ENCODE measurements around the gene ADCY7.

GRCh38 chr16:50246299-50247122, 19.8 kb upstream of the ADCY7 start:
- TF ChIP-seq POLR2A (IDR thresholded peaks at IDR 0.05; ENCODE audit: low read depth, low read length) (no peak), POLR2AphosphoS5 (IDR thresholded peaks at IDR 0.05; ENCODE audit: low read depth, low read length) (no peak), TAF1 (IDR thresholded peaks at IDR 0.05; ENCODE audit: low read depth, low read length) (no peak), POU2F2 (IDR thresholded peaks at IDR 0.05; ENCODE audit: low read depth, low read length) (no peak), PAX5 (IDR thresholded peaks at IDR 0.05; ENCODE audit: insufficient read depth, low read length, severe bottlenecking) (no peak), SPI1 (IDR thresholded peaks at IDR 0.05; ENCODE audit: low read depth, low read length) (no peak; the same call in 1 of the 2 replicates)

Measured in GM12891 (cell line).